Mesendoderm (in vitro differentiated cells): Measurements from ENCODE around the gene GJA4.

Experiments
- DNase-seq: peaks from one replicate; pipeline ENCODE4 v3.0.0; 2013
- H2AK5ac ChIP-seq: 2 replicates; pipeline ENCODE4 v1.6.1; 2013; ENCODE audit warnings: low read length, inconsistent platforms
- H2BK120ac ChIP-seq: 2 replicates; pipeline ENCODE4 v1.6.1; 2013; ENCODE audit warnings: low read depth, mild to moderate bottlenecking, low read length, moderate library complexity, mixed read lengths
- H2BK15ac ChIP-seq: replicated peaks from 2 replicates; pipeline ENCODE4 v1.6.1; 2013; ENCODE audit warnings: low read depth, mild to moderate bottlenecking, moderate library complexity
- H2BK5ac ChIP-seq: 2 replicates; pipeline ENCODE4 v1.6.1; 2013; ENCODE audit warnings: low read length, inconsistent platforms
- H3K18ac ChIP-seq: 2 replicates; pipeline ENCODE4 v1.6.1; 2013; ENCODE audit warnings: mild to moderate bottlenecking, low read length, mixed read lengths
- H3K23ac ChIP-seq: one replicate; pipeline ENCODE4 v1.6.1; 2013; ENCODE audit warnings: low read length
- H3K27ac ChIP-seq: 2 replicates; pipeline ENCODE4 v1.5.1; 2013; ENCODE audit warnings: low read depth, mild to moderate bottlenecking, inconsistent platforms, low read length, moderate library complexity
- H3K27me3 ChIP-seq: 2 replicates; pipeline ENCODE4 v1.6.1; 2013; ENCODE audit warnings: low read length, control low read depth, mild to moderate bottlenecking, inconsistent platforms; ENCODE audit not compliant: insufficient read depth, poor library complexity
- H3K36me3 ChIP-seq: 2 replicates; pipeline ENCODE4 v1.6.1; 2013; ENCODE audit warnings: low read length, inconsistent platforms; ENCODE audit not compliant: control insufficient read depth, insufficient read depth
- H3K4ac ChIP-seq: one replicate; pipeline ENCODE4 v1.6.1; 2013; ENCODE audit warnings: low read depth, mild to moderate bottlenecking, low read length, moderate library complexity
- H3K4me1 ChIP-seq: 2 replicates; pipeline ENCODE4 v1.6.1; 2013; ENCODE audit warnings: low read depth, low read length, inconsistent platforms; ENCODE audit not compliant: control insufficient read depth
- H3K4me2 ChIP-seq: 2 replicates; pipeline ENCODE4 v1.6.1; 2013; ENCODE audit warnings: low read length
- H3K4me3 ChIP-seq: 2 replicates; pipeline ENCODE4 v1.5.1; 2013; ENCODE audit warnings: mild to moderate bottlenecking, low read length
- H3K56ac ChIP-seq: one replicate; pipeline ENCODE4 v1.6.1; 2013; ENCODE audit warnings: low read length
- H3K79me1 ChIP-seq: 2 replicates; pipeline ENCODE4 v1.6.1; 2013; ENCODE audit warnings: low read length, inconsistent platforms
- H3K79me2 ChIP-seq: 2 replicates; pipeline ENCODE4 v1.6.1; 2013; ENCODE audit warnings: mild to moderate bottlenecking, low read length; ENCODE audit not compliant: control insufficient read depth, insufficient read depth
- H3K9ac ChIP-seq: 2 replicates; pipeline ENCODE4 v1.6.1; 2013; ENCODE audit warnings: low read length, inconsistent platforms
- H4K5ac ChIP-seq: one replicate; pipeline ENCODE4 v1.6.1; 2013; ENCODE audit warnings: low read length
- H4K8ac ChIP-seq: one replicate; pipeline ENCODE4 v1.6.1; 2013; ENCODE audit warnings: low read depth, mild to moderate bottlenecking, control low read depth, low read length, moderate library complexity
- WGBS: extraction: QIAGEN DNeasy Blood & Tissue Kit; methylation state at CpG from one replicate; pipeline ENCODE4 v1.1.7; 2013; ENCODE audit warnings: low lambda C conversion rate, missing lambda C conversion rate; ENCODE audit not compliant: insufficient coverage; ENCODE audit errors: extremely low coverage; 5-methylcytosine and 5-hydroxymethylcytosine counted together

The GJA4 gene

GRCh38 chr1:34777519-34778321 is 15.1 kb upstream of the GJA4 start:
- Histone ChIP-seq H2BK5ac (no peak overlapping the region), H3K23ac (no peak overlapping the region), H3K27ac (no peak overlapping the region), H2BK15ac (no peak overlapping the region), H3K9ac (no peak overlapping the region), H3K4me1 (peaks cover 2% of the 10 kb centered on the region), H4K5ac (no peak overlapping the region), H3K27me3 (no peaks in the 10 kb centered on the region), H2BK120ac (no peak overlapping the region), H3K36me3 (no peaks in the 10 kb centered on the region), H3K18ac (no peak overlapping the region), H3K56ac (peak overlapping the region; percentile 3), H3K4me3 (no peak overlapping the region), H3K79me1 (no peaks in the 10 kb centered on the region), H2AK5ac (no peak overlapping the region), H3K79me2 (no peaks in the 10 kb centered on the region), H3K4ac (no peak overlapping the region), H4K8ac (no peak overlapping the region), H3K4me2 (no peak overlapping the region)
- no peak for DNase-seq
- WGBS: 100% methylated on average over 2 of the region's 10 CpGs

- Histone ChIP-seq H3K36me3 (no peaks in the 10 kb centered on the region), H3K4me3 (no peak overlapping the region), H3K4me2 (no peak overlapping the region), H3K27me3 (no peaks in the 10 kb centered on the region), H4K8ac (no peak overlapping the region), H3K4me1 (peaks cover 2% of the 10 kb centered on the region), H3K79me2 (no peaks in the 10 kb centered on the region), H2BK120ac (no peak overlapping the region), H2AK5ac (no peak overlapping the region), H3K56ac (peak overlapping the region; percentile 25), H4K5ac (no peak overlapping the region), H2BK5ac (no peak overlapping the region), H2BK15ac (no peak overlapping the region), H3K4ac (no peak overlapping the region), H3K23ac (no peak overlapping the region), H3K18ac (no peak overlapping the region), H3K9ac (no peak overlapping the region), H3K79me1 (no peaks in the 10 kb centered on the region), H3K27ac (no peak overlapping the region)
- no peak for DNase-seq
- WGBS: no CpG with 5 or more reads among the region's 6 CpGs
These were observed 14.4 kb upstream of the GJA4 start for GRCh38 chr1:34778381-34778780.

GRCh38 chr1:34779005-34779404 is 13.8 kb upstream of the GJA4 start:
- Histone ChIP-seq H3K4me2 (no peak overlapping the region), H3K4me3 (no peak overlapping the region), H3K36me3 (no peaks in the 10 kb centered on the region), H3K18ac (no peak overlapping the region), H3K23ac (no peak overlapping the region), H3K4ac (no peak overlapping the region), H2BK5ac (no peak overlapping the region), H2BK15ac (no peak overlapping the region), H4K8ac (no peak overlapping the region), H3K79me2 (no peaks in the 10 kb centered on the region), H3K79me1 (no peaks in the 10 kb centered on the region), H2BK120ac (no peak overlapping the region), H3K4me1 (peaks cover 2% of the 10 kb centered on the region), H3K27ac (no peak overlapping the region), H3K56ac (no peak overlapping the region), H2AK5ac (no peak overlapping the region), H4K5ac (no peak overlapping the region), H3K27me3 (no peaks in the 10 kb centered on the region), H3K9ac (no peak overlapping the region)
- no CpG with 5 or more reads among the region's 5 CpGs for WGBS
- no peak for DNase-seq

DNA sequence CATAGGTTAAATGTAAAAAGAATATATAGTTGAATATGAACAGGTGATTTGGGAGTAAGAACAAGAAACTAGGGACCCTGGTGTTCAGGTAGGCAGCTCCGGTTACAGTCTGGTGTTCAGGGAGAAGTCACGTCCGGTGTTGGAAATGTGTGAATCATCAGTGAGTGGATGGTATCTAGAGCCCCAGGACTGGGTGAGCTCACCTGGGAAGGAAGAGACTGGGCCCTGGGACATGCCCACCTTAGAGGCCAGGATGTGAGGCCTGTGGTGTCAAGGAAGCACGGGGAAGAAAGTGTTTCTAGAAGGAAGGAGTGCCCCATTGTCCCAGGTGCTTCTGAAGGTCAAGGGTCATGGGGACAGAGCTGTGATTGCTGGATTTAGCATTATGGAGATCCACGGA is 13.3 kb upstream of the GJA4 start:
- Histone ChIP-seq H3K36me3 (no peaks in the 10 kb centered on the region), H2BK15ac (no peak overlapping the region), H3K4ac (no peak overlapping the region), H3K79me1 (no peaks in the 10 kb centered on the region), H3K56ac (no peak overlapping the region), H3K27ac (no peak overlapping the region), H2BK120ac (no peak overlapping the region), H3K4me1 (peaks cover 2% of the 10 kb centered on the region), H4K8ac (no peak overlapping the region), H2AK5ac (no peak overlapping the region), H4K5ac (no peak overlapping the region), H3K18ac (no peak overlapping the region), H3K27me3 (no peaks in the 10 kb centered on the region), H3K4me2 (no peak overlapping the region), H3K23ac (no peak overlapping the region), H3K9ac (no peak overlapping the region), H3K79me2 (no peaks in the 10 kb centered on the region), H2BK5ac (no peak overlapping the region), H3K4me3 (no peak overlapping the region)
- WGBS: no CpG with 5 or more reads among the region's 5 CpGs
- no peak for DNase-seq

DNA sequence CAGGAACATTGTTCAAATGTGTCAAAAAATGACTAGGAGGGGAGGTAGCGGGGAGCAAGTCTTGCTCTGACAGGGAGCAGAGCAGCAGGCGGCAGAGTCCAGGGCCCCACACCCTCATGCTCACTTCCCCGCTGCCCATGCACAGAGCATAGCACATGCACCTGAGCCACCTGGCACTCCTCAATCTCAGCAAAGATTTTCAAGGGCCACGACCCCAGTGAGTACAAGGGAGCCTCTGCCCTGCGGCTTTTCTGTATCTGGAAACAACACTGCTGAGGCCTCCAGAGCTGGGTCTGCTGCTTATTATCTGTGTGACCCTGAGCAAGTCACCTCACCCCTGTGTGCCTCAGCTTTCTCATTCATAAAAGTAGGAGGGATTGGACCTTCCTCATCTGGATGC is 12.8 kb upstream of the GJA4 start:
- Histone ChIP-seq H3K56ac (no peak overlapping the region), H3K9ac (no peak overlapping the region), H3K23ac (no peak overlapping the region), H3K79me2 (no peaks in the 10 kb centered on the region), H3K4me2 (no peak overlapping the region), H2AK5ac (no peak overlapping the region), H3K36me3 (no peaks in the 10 kb centered on the region), H2BK15ac (no peak overlapping the region), H3K18ac (no peak overlapping the region), H3K27me3 (no peaks in the 10 kb centered on the region), H3K4ac (no peak overlapping the region), H3K27ac (no peak overlapping the region), H3K79me1 (no peaks in the 10 kb centered on the region), H3K4me3 (no peak overlapping the region), H2BK120ac (no peak overlapping the region), H4K5ac (no peak overlapping the region), H4K8ac (no peak overlapping the region), H2BK5ac (no peak overlapping the region), H3K4me1 (peaks cover 2% of the 10 kb centered on the region)
- no peak for DNase-seq
- no CpG with 5 or more reads among the region's 5 CpGs for WGBS

DNA sequence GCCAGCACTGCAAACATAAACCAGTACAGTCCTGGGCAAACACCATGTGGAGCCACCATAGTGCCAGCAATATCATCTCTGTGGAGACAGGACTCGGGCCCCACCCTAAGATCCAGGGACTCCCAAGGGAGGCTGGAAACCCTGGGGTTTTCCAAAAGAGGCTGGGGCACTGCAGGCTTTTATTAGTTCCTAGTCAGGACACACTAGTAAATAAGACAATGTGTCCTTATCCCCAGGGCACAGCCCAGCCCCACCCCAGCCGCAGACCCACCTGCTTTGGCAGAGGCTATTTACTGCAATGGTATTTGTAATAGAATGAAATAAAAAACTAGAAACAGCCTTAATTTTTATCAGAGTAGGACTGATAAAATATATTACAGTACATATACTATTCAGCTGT is 12.3 kb upstream of the GJA4 start:
- Histone ChIP-seq H3K27me3 (no peaks in the 10 kb centered on the region), H3K4me3 (no peak overlapping the region), H2BK15ac (no peak overlapping the region)

More for the DNA sequence above, 12.3 kb upstream of the GJA4 start:
- H2AK5ac ChIP-seq: no peak overlapping the region
- no peaks in the 10 kb centered on the region for H3K79me1 ChIP-seq
- no peak overlapping the region for H3K56ac ChIP-seq
- H2BK120ac ChIP-seq: no peak overlapping the region
- no peak overlapping the region for H3K4ac ChIP-seq
- H3K79me2 ChIP-seq: no peaks in the 10 kb centered on the region
- no peak for DNase-seq
- no peak overlapping the region for H3K9ac ChIP-seq
- H3K36me3 ChIP-seq: no peaks in the 10 kb centered on the region
- H4K8ac ChIP-seq: no peak overlapping the region
- no CpG with 5 or more reads among the region's 2 CpGs for WGBS
- no peak overlapping the region for H3K27ac ChIP-seq
- H3K18ac ChIP-seq: no peak overlapping the region
- no peak overlapping the region for H4K5ac ChIP-seq
- H2BK5ac ChIP-seq: no peak overlapping the region
- peaks cover 2% of the 10 kb centered on the region for H3K4me1 ChIP-seq
- H3K23ac ChIP-seq: no peak overlapping the region
- no peak overlapping the region for H3K4me2 ChIP-seq
